Thoracic aorta (tissue), 2 donors: Measurements from ENCODE around the gene ANKZF1. TPM values are rescaled to one million over a fixed set of nuclear protein-coding genes. Genes with fewer than 3 reads are reported as not detected.

Experiments
- ATAC-seq: fragments of 150-250 bp; one replicate; pipeline ENCODE4 v1.8.0; 2017; ENCODE audit warnings: low read depth; ENCODE audit not compliant: insufficient number of reproducible peaks, low FRiP score
- DNase-seq: peaks from one replicate; pipeline ENCODE4 v3.0.0-alpha.2; 2020; ENCODE audit warnings: low spot score
- H3K27ac ChIP-seq, 2 donors: fragments of 200-600 bp; sonication (generic); 1 replicate in 1 of 2; 2 replicates in 1 of 2; pipeline ENCODE4 v1.5.1; 2016; ENCODE audit warnings: mild to moderate bottlenecking in 2 of 2, moderate library complexity in 2 of 2
- H3K27me3 ChIP-seq: fragments of 200-600 bp; sonication (generic); replicated peaks from 2 replicates; pipeline ENCODE4 v1.6.0; 2016; ENCODE audit warnings: mild to moderate bottlenecking; ENCODE audit not compliant: insufficient read depth
- H3K36me3 ChIP-seq: fragments of 200-600 bp; sonication (generic); one replicate; pipeline ENCODE4 v1.5.1; 2016
- H3K4me1 ChIP-seq, 2 donors: fragments of 200-600 bp; sonication (generic); 1 replicate in 1 of 2; 2 replicates in 1 of 2; pipeline versions ENCODE4 v1.5.1 to v1.6.0; 2016; ENCODE audit warnings: low read depth in 2 of 2, mild to moderate bottlenecking in 1 of 2; ENCODE audit not compliant: control insufficient read depth in 1 of 2
- H3K4me3 ChIP-seq: fragments of 200-600 bp; sonication (generic); 2 replicates; pipeline ENCODE4 v1.5.1; 2016; ENCODE audit warnings: mild to moderate bottlenecking
- H3K9me3 ChIP-seq: fragments of 200-600 bp; sonication (generic); 2 replicates; pipeline ENCODE4 v1.5.1; 2016
- CTCF ChIP-seq: fragments of 200-600 bp; sonication (generic); IDR thresholded peaks from one replicate; pipeline ENCODE4 v1.5.1; 2019; ENCODE audit warnings: antibody characterized with exemption
- total RNA-seq, 2 donors: library from RNA; depleted of rRNA; stranded (reverse); fragments of >200 nt; gene quantifications; one replicate each; pipeline versions ENCODE4 v1.1.0 to v1.2.3, GENCODE V29; 2016

Gene ANKZF1
- total RNA-seq, 2 donors from 2014 or later = 69.7 to 72.6 TPM

- ATAC-seq (no peak), DNase-seq (no peak)
- Histone ChIP-seq H3K9me3 (no peaks in the 10 kb centered on the region), H3K27ac (no peak overlapping the region), H3K4me3 (no peak overlapping the region), H3K27me3 (no peaks in the 10 kb centered on the region), H3K36me3 (peaks cover 34% of the 10 kb centered on the region), H3K4me1 (peaks cover 12 to 24% of the 10 kb centered on the region in 2 donors)
- TF ChIP-seq CTCF = no peak
Observed at GRCh38 chr2:219282943-219283581, 53.5 kb downstream of the ANKZF1 start.

- no peak for TF ChIP-seq CTCF
- Histone ChIP-seq H3K4me3 (no peak overlapping the region), H3K27ac (no peak overlapping the region), H3K9me3 (no peaks in the 10 kb centered on the region), H3K4me1 (peaks cover 5 to 24% of the 10 kb centered on the region in 2 donors), H3K36me3 (peaks cover 34% of the 10 kb centered on the region), H3K27me3 (no peaks in the 10 kb centered on the region)
- no peak for ATAC-seq
- no peak for DNase-seq
Observed at GRCh38 chr2:219284501-219285372, 55.1 kb downstream of the ANKZF1 start.

DNA sequence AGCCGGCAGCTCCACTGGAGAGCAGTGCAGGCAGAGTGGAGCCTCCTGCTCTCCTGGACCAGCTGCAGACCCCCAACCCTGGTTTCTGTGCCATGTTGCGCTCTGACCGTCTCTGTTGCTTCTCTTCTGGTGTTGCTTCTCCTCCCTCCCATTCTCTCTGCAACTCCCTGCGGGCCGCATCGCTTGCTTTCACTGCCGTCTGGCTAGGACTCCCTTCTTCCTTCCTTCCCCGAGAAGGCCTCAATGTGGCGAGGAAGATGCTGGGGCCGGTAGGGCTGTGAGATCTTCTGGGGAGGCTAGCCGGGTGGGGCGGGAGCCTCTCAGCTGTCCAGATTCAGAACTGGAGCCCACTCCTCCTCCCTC lies 55.7 kb downstream of the ANKZF1 start:
- H3K36me3 ChIP-seq = peaks cover 34% of the 10 kb centered on the region
- H3K4me1 ChIP-seq = peaks cover 5 to 24% of the 10 kb centered on the region in 2 donors
- no peak for ATAC-seq

GRCh38 chr2:219285894-219286425 lies 56.4 kb downstream of the ANKZF1 start:
- H3K4me1 ChIP-seq = peaks cover 5 to 18% of the 10 kb centered on the region in 2 donors
- H3K27me3 ChIP-seq = no peaks in the 10 kb centered on the region
- H3K27ac ChIP-seq = no peak overlapping the region
- no peak for ATAC-seq
- H3K4me3 ChIP-seq = no peak overlapping the region
- TF ChIP-seq CTCF = no peak
- DNase-seq = no peak
- no peaks in the 10 kb centered on the region for H3K9me3 ChIP-seq
- peaks cover 34% of the 10 kb centered on the region for H3K36me3 ChIP-seq

More for the DNA sequence above, 55.7 kb downstream of the ANKZF1 start:
- Histone ChIP-seq H3K27ac (no peak overlapping the region), H3K27me3 (no peaks in the 10 kb centered on the region), H3K4me3 (no peak overlapping the region), H3K9me3 (no peaks in the 10 kb centered on the region)
- DNase-seq = no peak
- TF ChIP-seq CTCF = no peak

Other genes with a start within 250 kb of the ANKZF1 start
- gene FEV, start 244.6 kb upstream of the ANKZF1 start, total RNA-seq = not detected
- gene CRYBA2, start 236.4 kb upstream of the ANKZF1 start, total RNA-seq = not detected
- gene CFAP65, start 188.3 kb upstream of the ANKZF1 start, total RNA-seq = not detected
- 1 to 10 TPM in 1 of 2 donors, not detected in 1; 1.6 TPM for gene IHH, start 168.9 kb upstream of the ANKZF1 start, total RNA-seq
- gene NHEJ1, start 69.0 kb upstream of the ANKZF1 start, total RNA-seq = 10 to 100 TPM; 10.3 to 14.5 TPM
- gene SLC23A3, start 59.8 kb upstream of the ANKZF1 start, total RNA-seq = 1 to 10 TPM; 1.4 to 3.4 TPM
- 10 to 100 TPM; 31.9 to 51.0 TPM for gene CNPPD1, start 52.9 kb upstream of the ANKZF1 start, total RNA-seq
- 10 to 100 TPM; 43.8 to 58.6 TPM for gene RETREG2, start 51.5 kb upstream of the ANKZF1 start, total RNA-seq
- gene ZFAND2B, start 23.0 kb upstream of the ANKZF1 start, total RNA-seq = 10 to 100 TPM; 21.7 to 83.8 TPM
- gene ABCB6, start 10.8 kb upstream of the ANKZF1 start, total RNA-seq = 10 to 100 TPM; 12.7 to 26.0 TPM
- gene ATG9A, start 170 bp upstream of the ANKZF1 start, total RNA-seq = 10 to 100 TPM; 39.4 to 60.4 TPM
- 10 to 100 TPM in 1 of 2 donors, 1 to 10 TPM in 1; 9.1 to 13.7 TPM for gene GLB1L, start 15.6 kb downstream of the ANKZF1 start, total RNA-seq
- gene STK16, start 15.7 kb downstream of the ANKZF1 start, total RNA-seq = 10 to 100 TPM; 10.7 to 11.7 TPM
- not detected for gene TUBA4B, start 23.4 kb downstream of the ANKZF1 start, total RNA-seq
- gene TUBA4A, start 24.1 kb downstream of the ANKZF1 start, total RNA-seq = 10 to 100 TPM; 20.4 to 84.6 TPM
- gene DNAJB2, start 49.6 kb downstream of the ANKZF1 start, total RNA-seq = 10 to 100 TPM; 56.9 to 61.2 TPM
- gene PTPRN, start 79.6 kb downstream of the ANKZF1 start, total RNA-seq = not detected
- gene RESP18, start 102.9 kb downstream of the ANKZF1 start, total RNA-seq = not detected
- gene DNPEP, start 158.1 kb downstream of the ANKZF1 start, total RNA-seq = 10 to 100 TPM; 42.7 to 51.2 TPM
- gene DES, start 188.6 kb downstream of the ANKZF1 start, total RNA-seq = 100 to 1,000 TPM; 146 to 302 TPM
- 100 to 1,000 TPM; 426 to 455 TPM for gene SPEG, start 205.0 kb downstream of the ANKZF1 start, total RNA-seq